H9 (cell line): ENCODE data around the gene TENM4. TPM values are rescaled to one million over a fixed set of nuclear protein-coding genes. Genes with fewer than 3 reads are reported as not detected.

Experiments used
- DNase-seq: peaks from one replicate; pipeline ENCODE4 v3.0.0-alpha.2; 2017
- H2AFZ ChIP-seq: one replicate; pipeline ENCODE4 v1.6.1; 2013; ENCODE audit warnings: mild to moderate bottlenecking, low read length, control low read depth, moderate library complexity
- H2AK5ac ChIP-seq: 2 replicates; pipeline ENCODE4 v1.6.1; 2013; ENCODE audit warnings: low read length, control low read depth, mixed read lengths; ENCODE audit not compliant: insufficient read length
- H2BK120ac ChIP-seq: one replicate; pipeline ENCODE4 v1.6.1; 2013; ENCODE audit warnings: low read depth, mild to moderate bottlenecking, low read length, control low read depth, inconsistent platforms; ENCODE audit not compliant: poor library complexity, severe bottlenecking
- H2BK12ac ChIP-seq: 2 replicates; pipeline ENCODE4 v1.6.1; 2013; ENCODE audit warnings: low read length, control low read depth, mixed read lengths, low read depth; ENCODE audit not compliant: insufficient read length
- H2BK15ac ChIP-seq: 2 replicates; pipeline ENCODE4 v1.6.1; 2013; ENCODE audit warnings: low read depth, low read length, control low read depth
- H2BK20ac ChIP-seq: one replicate; pipeline ENCODE4 v1.6.1; 2013; ENCODE audit warnings: low read depth, mild to moderate bottlenecking, low read length, control low read depth, inconsistent platforms; ENCODE audit not compliant: poor library complexity, severe bottlenecking
- H2BK5ac ChIP-seq: 2 replicates; pipeline ENCODE4 v1.6.1; 2013; ENCODE audit warnings: low read length, control low read depth, mixed read lengths; ENCODE audit not compliant: insufficient read length
- H3K14ac ChIP-seq: 2 replicates; pipeline ENCODE4 v1.6.1; 2013; ENCODE audit warnings: low read length, control low read depth; ENCODE audit not compliant: insufficient read depth
- H3K18ac ChIP-seq: 2 replicates; pipeline ENCODE4 v1.6.1; 2013; ENCODE audit warnings: low read depth, mild to moderate bottlenecking, mixed read lengths, low read length, control low read depth; ENCODE audit not compliant: insufficient read length
- H3K23ac ChIP-seq: 2 replicates; pipeline ENCODE4 v1.6.1; 2013; ENCODE audit warnings: low read length, control low read depth, mixed read lengths, low read depth; ENCODE audit not compliant: insufficient read length
- H3K23me2 ChIP-seq: 2 replicates; pipeline ENCODE4 v1.6.1; 2013; ENCODE audit warnings: low read depth, mild to moderate bottlenecking, mixed read lengths, low read length, control low read depth; ENCODE audit not compliant: insufficient read length, poor library complexity, severe bottlenecking
- H3K27ac ChIP-seq: 2 replicates; pipeline ENCODE4 v1.5.1; 2013; ENCODE audit warnings: low read length, control low read depth, mixed read lengths, low read depth; ENCODE audit not compliant: insufficient read length
- H3K27me3 ChIP-seq: 2 replicates; pipeline ENCODE4 v1.6.1; 2013; ENCODE audit warnings: low read length, control low read depth, inconsistent platforms; ENCODE audit not compliant: insufficient read depth
- H3K4ac ChIP-seq: 2 replicates; pipeline ENCODE4 v1.6.1; 2013; ENCODE audit warnings: low read depth, mild to moderate bottlenecking, control low read depth, inconsistent platforms, low read length, moderate library complexity
- H3K4me1 ChIP-seq: 2 replicates; pipeline ENCODE4 v1.6.1; 2013; ENCODE audit warnings: low read length, control low read depth, inconsistent platforms; ENCODE audit not compliant: insufficient read depth
- H3K4me2 ChIP-seq: 2 replicates; pipeline ENCODE4 v1.6.1; 2013; ENCODE audit warnings: low read length, control low read depth, mixed read lengths; ENCODE audit not compliant: insufficient read length, insufficient read depth
- H3K56ac ChIP-seq: 2 replicates; pipeline ENCODE4 v1.6.1; 2013; ENCODE audit warnings: low read depth, mild to moderate bottlenecking, mixed read lengths, low read length, control low read depth; ENCODE audit not compliant: insufficient read length
- H3K79me1 ChIP-seq: 2 replicates; pipeline ENCODE4 v1.6.1; 2013; ENCODE audit warnings: low read depth, mild to moderate bottlenecking, moderate library complexity, low read length, control low read depth, inconsistent platforms; ENCODE audit not compliant: insufficient read depth, poor library complexity, severe bottlenecking
- H3K79me2 ChIP-seq: 2 replicates; pipeline ENCODE4 v1.6.1; 2013; ENCODE audit warnings: low read length, control low read depth, inconsistent platforms; ENCODE audit not compliant: insufficient read depth
- H3K9ac ChIP-seq: 2 replicates; pipeline ENCODE4 v1.6.1; 2013; ENCODE audit warnings: low read length, control low read depth, mixed read lengths; ENCODE audit not compliant: insufficient read length; ENCODE audit errors: extremely low read depth
- H3K9me3 ChIP-seq: one replicate; pipeline ENCODE4 v1.6.1; 2013; ENCODE audit warnings: low read depth, low read length, inconsistent platforms; ENCODE audit not compliant: control insufficient read depth
- H3T11ph ChIP-seq: one replicate; pipeline ENCODE4 v1.6.1; 2013; ENCODE audit warnings: mild to moderate bottlenecking, low read length, control low read depth, inconsistent platforms
- H4K20me1 ChIP-seq: one replicate; pipeline ENCODE4 v1.6.1; 2013; ENCODE audit not compliant: control insufficient read depth, insufficient read length, insufficient read depth
- H4K5ac ChIP-seq: 2 replicates; pipeline ENCODE4 v1.6.1; 2013; ENCODE audit warnings: low read depth, mild to moderate bottlenecking, mixed read lengths, low read length, control low read depth; ENCODE audit not compliant: insufficient read length
- H4K8ac ChIP-seq: replicated peaks from 2 replicates; pipeline ENCODE4 v1.6.1; 2013; ENCODE audit warnings: low read length, control low read depth, mixed read lengths, low read depth; ENCODE audit not compliant: insufficient read length
- H4K91ac ChIP-seq: 2 replicates; pipeline ENCODE4 v1.6.1; 2013; ENCODE audit warnings: low read depth, mild to moderate bottlenecking, moderate library complexity, mixed read lengths, low read length, control low read depth; ENCODE audit not compliant: insufficient read length
- H3K27ac Mint-ChIP-seq, 3 experiments: 2 replicates in 2 of 3; 3 replicates in 1 of 3; pipeline ENCODE4 v1.8.0; 2020 to 2021; ENCODE audit warnings: mixed read lengths in 3 of 3, mild to moderate bottlenecking in 1 of 3, moderate library complexity in 1 of 3
- H3K27me3 Mint-ChIP-seq: 2 replicates; pipeline ENCODE4 v1.8.0; 2021; ENCODE audit warnings: low read depth, mild to moderate bottlenecking, moderate library complexity, mixed read lengths
- H3K36me3 Mint-ChIP-seq, 3 experiments: 2 replicates in 2 of 3; 3 replicates in 1 of 3; pipeline ENCODE4 v1.8.0; 2020 to 2021; ENCODE audit warnings: low read depth in 3 of 3, mixed read lengths in 3 of 3; ENCODE audit not compliant: insufficient read depth in 1 of 3
- H3K4me1 Mint-ChIP-seq, 2 experiments: 2 replicates each; pipeline ENCODE4 v1.8.0; 2020; ENCODE audit warnings: mixed read lengths in 2 of 2
- H3K4me3 Mint-ChIP-seq, 2 experiments: 2 replicates in 1 of 2; 3 replicates in 1 of 2; pipeline ENCODE4 v1.8.0; 2020 to 2021; ENCODE audit warnings: mild to moderate bottlenecking in 2 of 2, mixed read lengths in 2 of 2, moderate library complexity in 1 of 2
- H3K9me3 Mint-ChIP-seq, 2 experiments: 2 replicates in 1 of 2; 3 replicates in 1 of 2; pipeline ENCODE4 v1.8.0; 2020; ENCODE audit warnings: mild to moderate bottlenecking in 2 of 2, mixed read lengths in 2 of 2, moderate library complexity in 1 of 2
- WGBS: extraction: QIAGEN DNeasy Blood & Tissue Kit; methylation state at CpG from one replicate; pipeline ENCODE4 v1.1.7; 2013; ENCODE audit warnings: missing lambda C conversion rate, low lambda C conversion rate, mixed read lengths; ENCODE audit not compliant: insufficient read length; ENCODE audit errors: extremely low coverage; 5-methylcytosine and 5-hydroxymethylcytosine counted together
- total RNA-seq: library from RNA; stranded (reverse); gene quantifications from 2 replicates; pipeline ENCODE4 v1.2.1, GENCODE V29; 2021
- TF ChIP-seq, protein P1 (sequence below): fragments of 200-600 bp; sonication (generic); conservative IDR thresholded peaks from 3 replicates; pipeline ENCODE4 v1.8.0; 2021; ENCODE audit warnings: antibody characterized with exemption, mild to moderate bottlenecking

TENM4 gene
- total RNA-seq, 1 experiment from 2014 or later, result 4.6 TPM

DNA sequence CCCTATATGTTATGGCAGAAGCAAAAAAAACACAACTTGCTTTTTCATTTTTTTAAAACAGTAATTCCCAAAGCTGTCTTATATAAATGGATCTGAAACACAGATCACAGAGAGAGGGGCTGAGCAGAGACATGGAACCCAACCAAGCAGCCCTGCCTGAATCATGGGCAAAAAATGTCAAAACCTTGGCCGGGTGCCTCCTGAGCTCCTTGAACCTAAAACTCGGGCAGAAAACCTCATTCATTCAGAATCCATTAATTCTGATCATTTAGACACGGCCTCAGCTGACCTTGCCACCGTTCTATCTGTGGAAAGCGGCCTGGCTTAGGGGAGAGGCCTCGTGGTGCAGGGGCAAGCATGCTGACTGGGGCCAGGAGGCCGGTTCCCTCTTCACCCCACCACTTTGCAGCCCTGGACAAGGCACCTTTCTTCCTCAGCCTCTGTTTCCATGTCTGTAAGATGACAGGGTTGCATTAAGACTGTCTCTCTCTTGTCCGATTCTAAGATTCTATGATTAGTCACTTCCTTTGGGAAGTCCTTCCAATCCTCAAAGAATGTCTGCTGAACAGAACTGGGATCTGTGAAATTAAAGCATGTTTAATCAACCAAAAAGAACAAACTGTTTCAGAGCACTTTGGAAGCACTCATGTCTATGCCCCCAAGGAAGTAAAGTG lies 26.0 kb downstream of the TENM4 start:
- no peaks in the 10 kb centered on the region; the same call in 1 of the 2 replicates for H3K27me3 Mint-ChIP-seq
- H3K14ac ChIP-seq, result no peak overlapping the region
- H4K5ac ChIP-seq, result no peak overlapping the region
- no peaks in the 10 kb centered on the region for H3K23me2 ChIP-seq
- no peak for DNase-seq
- no peak overlapping the region for H3K9ac ChIP-seq
- no peak overlapping the region for H3K18ac ChIP-seq
- H3K9me3 Mint-ChIP-seq, result peaks cover 9 to 13% of the 10 kb centered on the region in 2 experiments
- H4K20me1 ChIP-seq, result no peaks in the 10 kb centered on the region
- H3K4me2 ChIP-seq, result no peak overlapping the region
- no peak overlapping the region for H2BK20ac ChIP-seq
- H3K4me1 Mint-ChIP-seq, result peaks cover 14 to 16% of the 10 kb centered on the region in 2 experiments
- H3K27ac ChIP-seq, result no peak overlapping the region
- WGBS, result no CpG with 5 or more reads among the region's 8 CpGs
- H2BK5ac ChIP-seq, result no peak overlapping the region
- no peak overlapping the region for H2AFZ ChIP-seq
- H3T11ph ChIP-seq, result no peak overlapping the region
- H3K4ac ChIP-seq, result no peak overlapping the region
- H4K91ac ChIP-seq, result no peak overlapping the region
- TF ChIP-seq, protein P1, sequence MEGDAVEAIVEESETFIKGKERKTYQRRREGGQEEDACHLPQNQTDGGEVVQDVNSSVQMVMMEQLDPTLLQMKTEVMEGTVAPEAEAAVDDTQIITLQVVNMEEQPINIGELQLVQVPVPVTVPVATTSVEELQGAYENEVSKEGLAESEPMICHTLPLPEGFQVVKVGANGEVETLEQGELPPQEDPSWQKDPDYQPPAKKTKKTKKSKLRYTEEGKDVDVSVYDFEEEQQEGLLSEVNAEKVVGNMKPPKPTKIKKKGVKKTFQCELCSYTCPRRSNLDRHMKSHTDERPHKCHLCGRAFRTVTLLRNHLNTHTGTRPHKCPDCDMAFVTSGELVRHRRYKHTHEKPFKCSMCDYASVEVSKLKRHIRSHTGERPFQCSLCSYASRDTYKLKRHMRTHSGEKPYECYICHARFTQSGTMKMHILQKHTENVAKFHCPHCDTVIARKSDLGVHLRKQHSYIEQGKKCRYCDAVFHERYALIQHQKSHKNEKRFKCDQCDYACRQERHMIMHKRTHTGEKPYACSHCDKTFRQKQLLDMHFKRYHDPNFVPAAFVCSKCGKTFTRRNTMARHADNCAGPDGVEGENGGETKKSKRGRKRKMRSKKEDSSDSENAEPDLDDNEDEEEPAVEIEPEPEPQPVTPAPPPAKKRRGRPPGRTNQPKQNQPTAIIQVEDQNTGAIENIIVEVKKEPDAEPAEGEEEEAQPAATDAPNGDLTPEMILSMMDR, result no peak
- no peak overlapping the region for H2BK15ac ChIP-seq
- H3K4me1 ChIP-seq, result no peaks in the 10 kb centered on the region
- no peak overlapping the region for H3K27ac Mint-ChIP-seq
- no peak overlapping the region for H4K8ac ChIP-seq
- H3K4me3 Mint-ChIP-seq, result no peak overlapping the region
- no peaks in the 10 kb centered on the region for H3K79me2 ChIP-seq
- no peaks in the 10 kb centered on the region for H3K27me3 ChIP-seq
- H3K9me3 ChIP-seq, result no peaks in the 10 kb centered on the region
- no peak overlapping the region for H2AK5ac ChIP-seq
- peaks cover 2 to 12% (median 9%) of the 10 kb centered on the region in 3 experiments; a peak in 6 of 7 replicates for H3K36me3 Mint-ChIP-seq
- no peak overlapping the region for H3K56ac ChIP-seq
- no peak overlapping the region for H3K23ac ChIP-seq
- H2BK12ac ChIP-seq, result no peak overlapping the region
- no peaks in the 10 kb centered on the region for H3K79me1 ChIP-seq
- H2BK120ac ChIP-seq, result no peak overlapping the region
